ENCODE results near the gene FOXP4. TPM values are rescaled to one million over a fixed set of nuclear protein-coding genes. Genes with fewer than 3 reads are reported as not detected.

Gene FOXP4
- total and polyA plus RNA-seq, 2 of the 13 experiments (the other 11 are each of a cell fraction or from before 2014, with no cell fraction given): 11.0 to 12.4 TPM

DNA sequence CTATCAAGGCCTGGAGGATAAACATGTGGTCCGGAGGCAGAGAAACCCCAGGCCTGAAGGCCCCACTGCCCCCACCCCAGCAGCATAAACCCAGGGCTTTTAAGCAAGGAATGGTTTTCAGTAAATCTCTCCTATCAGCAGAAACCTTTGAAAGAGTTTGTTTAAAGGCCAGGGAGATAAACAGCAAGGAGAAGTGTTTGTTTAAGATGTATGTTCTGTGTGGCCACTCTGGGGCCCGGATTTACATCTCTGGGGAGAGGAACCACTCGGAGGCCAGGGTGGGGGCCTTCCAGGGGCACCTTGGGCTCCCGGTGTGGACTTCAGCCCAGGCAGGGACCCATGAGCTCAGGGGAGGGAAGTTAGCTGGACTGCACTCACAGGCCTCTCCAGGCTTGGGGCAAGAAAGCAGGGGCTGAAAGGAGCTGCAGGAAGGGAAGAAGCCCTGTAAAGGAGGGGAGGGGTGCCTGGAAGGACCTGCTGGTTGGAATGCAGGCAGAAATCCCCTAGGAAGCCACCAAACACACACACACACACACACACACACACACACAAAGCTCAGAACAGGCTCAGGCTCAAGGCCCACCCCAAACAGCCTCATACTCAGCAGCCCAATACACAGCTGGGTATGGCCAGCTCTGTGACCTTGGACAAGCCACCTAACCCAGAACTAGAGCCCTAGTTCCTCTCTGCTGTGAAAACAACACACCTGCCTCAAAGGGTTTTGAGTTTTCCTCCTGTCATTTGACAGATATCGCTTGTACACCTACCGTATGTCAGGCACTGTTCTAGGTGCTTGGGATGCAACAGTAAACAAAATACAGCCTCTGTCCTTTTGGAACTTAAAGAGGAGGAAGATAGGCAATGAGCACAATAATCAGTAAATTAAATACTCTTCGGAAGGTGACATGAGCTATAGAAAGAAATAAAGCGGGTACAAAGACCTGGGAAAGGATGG is 26.2 kb upstream of the FOXP4 start (continued):
- TF ChIP-seq HNRNPK (IDR thresholded peaks at IDR 0.05; ENCODE audit: low read depth, low read length, poor library complexity, severe bottlenecking): no peak
- TF ChIP-seq SMARCE1 (IDR thresholded peaks at IDR 0.05; ENCODE audit: borderline replicate concordance): no peak
- peak; percentile 66; the same call in 1 of the 2 replicates for TF ChIP-seq ZBED4 (CRISPR knock-in tag; IDR thresholded peaks at IDR 0.05; ENCODE audit: borderline replicate concordance)
- peak; percentile 13; the same call in 1 of the 2 replicates for TF ChIP-seq ZNF343 (CRISPR knock-in tag; IDR thresholded peaks at IDR 0.05)
- TF ChIP-seq, protein P1, sequence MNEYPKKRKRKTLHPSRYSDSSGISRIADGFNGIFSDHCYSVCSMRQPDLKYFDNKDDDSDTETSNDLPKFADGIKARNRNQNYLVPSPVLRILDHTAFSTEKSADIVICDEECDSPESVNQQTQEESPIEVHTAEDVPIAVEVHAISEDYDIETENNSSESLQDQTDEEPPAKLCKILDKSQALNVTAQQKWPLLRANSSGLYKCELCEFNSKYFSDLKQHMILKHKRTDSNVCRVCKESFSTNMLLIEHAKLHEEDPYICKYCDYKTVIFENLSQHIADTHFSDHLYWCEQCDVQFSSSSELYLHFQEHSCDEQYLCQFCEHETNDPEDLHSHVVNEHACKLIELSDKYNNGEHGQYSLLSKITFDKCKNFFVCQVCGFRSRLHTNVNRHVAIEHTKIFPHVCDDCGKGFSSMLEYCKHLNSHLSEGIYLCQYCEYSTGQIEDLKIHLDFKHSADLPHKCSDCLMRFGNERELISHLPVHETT (CRISPR knock-in tag; conservative IDR thresholded peaks at IDR 0.05): peak; percentile 30; the same call in 1 of the 2 replicates
- TF ChIP-seq ZBTB20 (CRISPR knock-in tag; IDR thresholded peaks at IDR 0.05; ENCODE audit: borderline replicate concordance, low read depth): peak; percentile 82; the same call in 1 of the 2 replicates
- TF ChIP-seq ZFP41 (CRISPR knock-in tag; IDR thresholded peaks at IDR 0.05; ENCODE audit: borderline replicate concordance): no peak
- peak in 1 of 2 experiments; percentile 71; a peak in 2 of 4 replicates for TF ChIP-seq KLF16 (CRISPR knock-in tag; IDR thresholded peaks at IDR 0.05)
- TF ChIP-seq, protein P2, sequence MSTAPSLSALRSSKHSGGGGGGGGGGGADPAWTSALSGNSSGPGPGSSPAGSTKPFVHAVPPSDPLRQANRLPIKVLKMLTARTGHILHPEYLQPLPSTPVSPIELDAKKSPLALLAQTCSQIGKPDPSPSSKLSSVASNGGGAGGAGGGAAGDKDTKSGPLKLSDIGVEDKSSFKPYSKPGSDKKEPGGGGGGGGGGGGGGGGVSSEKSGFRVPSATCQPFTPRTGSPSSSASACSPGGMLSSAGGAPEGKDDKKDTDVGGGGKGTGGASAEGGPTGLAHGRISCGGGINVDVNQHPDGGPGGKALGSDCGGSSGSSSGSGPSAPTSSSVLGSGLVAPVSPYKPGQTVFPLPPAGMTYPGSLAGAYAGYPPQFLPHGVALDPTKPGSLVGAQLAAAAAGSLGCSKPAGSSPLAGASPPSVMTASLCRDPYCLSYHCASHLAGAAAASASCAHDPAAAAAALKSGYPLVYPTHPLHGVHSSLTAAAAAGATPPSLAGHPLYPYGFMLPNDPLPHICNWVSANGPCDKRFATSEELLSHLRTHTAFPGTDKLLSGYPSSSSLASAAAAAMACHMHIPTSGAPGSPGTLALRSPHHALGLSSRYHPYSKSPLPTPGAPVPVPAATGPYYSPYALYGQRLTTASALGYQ (CRISPR knock-in tag; IDR thresholded peaks at IDR 0.05): peak; percentile 94
- TF ChIP-seq MEF2D (CRISPR knock-in tag; IDR thresholded peaks at IDR 0.05): peak; percentile 70; the same call in 1 of the 2 replicates
- TF ChIP-seq ZNF788 (CRISPR knock-in tag; IDR thresholded peaks at IDR 0.05; ENCODE audit: borderline replicate concordance): peak; percentile 83
- 0 out of 2 replicates have a peak, but pooled peaks have one; percentile 43 for TF ChIP-seq DNMT3B (CRISPR knock-in tag; conservative IDR thresholded peaks at IDR 0.05)
- peak; percentile 68; the same call in 1 of the 2 replicates for TF ChIP-seq IRX3 (CRISPR knock-in tag; IDR thresholded peaks at IDR 0.05; ENCODE audit: borderline replicate concordance, low read depth)
- TF ChIP-seq XBP1 (CRISPR knock-in tag; IDR thresholded peaks at IDR 0.05): 0 out of 2 replicates have a peak, but pooled peaks have one; percentile 15
- no peak for TF ChIP-seq NFIB (CRISPR knock-in tag; IDR thresholded peaks at IDR 0.05; ENCODE audit: borderline replicate concordance)
- TF ChIP-seq, protein P3, sequence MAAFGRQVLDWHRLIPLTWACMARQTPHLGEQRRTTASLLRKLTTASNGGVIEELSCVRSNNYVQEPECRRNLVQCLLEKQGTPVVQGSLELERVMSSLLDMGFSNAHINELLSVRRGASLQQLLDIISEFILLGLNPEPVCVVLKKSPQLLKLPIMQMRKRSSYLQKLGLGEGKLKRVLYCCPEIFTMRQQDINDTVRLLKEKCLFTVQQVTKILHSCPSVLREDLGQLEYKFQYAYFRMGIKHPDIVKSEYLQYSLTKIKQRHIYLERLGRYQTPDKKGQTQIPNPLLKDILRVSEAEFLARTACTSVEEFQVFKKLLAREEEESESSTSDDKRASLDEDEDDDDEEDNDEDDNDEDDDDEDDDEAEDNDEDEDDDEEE (CRISPR knock-in tag; IDR thresholded peaks at IDR 0.05): peak; percentile 27; the same call in 1 of the 2 replicates
- TF ChIP-seq MEIS2 (CRISPR knock-in tag; IDR thresholded peaks at IDR 0.05): 0 out of 2 replicates have a peak, but pooled peaks have one; percentile 52
- peak; percentile 85 for TF ChIP-seq RFXAP (CRISPR knock-in tag; IDR thresholded peaks at IDR 0.05; ENCODE audit: borderline replicate concordance)
- no peak for TF ChIP-seq JDP2 (CRISPR knock-in tag; IDR thresholded peaks at IDR 0.05; ENCODE audit: borderline replicate concordance)
- TF ChIP-seq ZNF3 (CRISPR knock-in tag; IDR thresholded peaks at IDR 0.05): peak; percentile 90

Measured in HepG2 (cell line).